GM21825 (cell line): ENCODE results near the gene SPIB.
"Not testable (repeated sequence)": the region's sequence is repeated elsewhere in the genome, so short reads cannot be mapped to it uniquely, and the experiment has no call there.

Experiments used
- ATAC-seq: cut with Tn5 transposase; IDR thresholded peaks from one replicate; pipeline ENCODE4 v1.9.1; 2021; ENCODE audit warnings: mild to moderate bottlenecking, moderate library complexity; ENCODE audit not compliant: unreplicated experiment

SPIB gene

GRCh38 chr19:50465986-50466705 lies 47.4 kb downstream of the SPIB start:
- ATAC-seq = no peak

DNA sequence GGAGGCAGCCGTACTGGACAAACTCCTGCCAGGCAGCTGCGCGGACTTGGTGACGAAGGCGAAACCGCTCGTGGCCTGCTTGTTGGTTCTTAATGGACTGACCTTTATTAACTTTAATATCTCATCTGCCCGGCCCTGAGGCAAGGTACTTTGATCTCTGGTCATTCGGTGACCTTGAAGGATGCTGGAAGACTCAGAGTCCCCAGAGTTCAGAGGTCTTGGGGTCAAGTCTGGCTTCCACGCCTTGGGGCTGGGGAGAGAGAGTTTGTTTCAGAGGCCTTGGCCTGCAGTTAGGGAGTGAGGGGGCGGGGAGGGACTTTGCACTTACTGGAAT lies 47.9 kb downstream of the SPIB start:
- no peak for ATAC-seq

GRCh38 chr19:50467566-50467965 lies 48.8 kb downstream of the SPIB start:
- ATAC-seq = no peak

DNA sequence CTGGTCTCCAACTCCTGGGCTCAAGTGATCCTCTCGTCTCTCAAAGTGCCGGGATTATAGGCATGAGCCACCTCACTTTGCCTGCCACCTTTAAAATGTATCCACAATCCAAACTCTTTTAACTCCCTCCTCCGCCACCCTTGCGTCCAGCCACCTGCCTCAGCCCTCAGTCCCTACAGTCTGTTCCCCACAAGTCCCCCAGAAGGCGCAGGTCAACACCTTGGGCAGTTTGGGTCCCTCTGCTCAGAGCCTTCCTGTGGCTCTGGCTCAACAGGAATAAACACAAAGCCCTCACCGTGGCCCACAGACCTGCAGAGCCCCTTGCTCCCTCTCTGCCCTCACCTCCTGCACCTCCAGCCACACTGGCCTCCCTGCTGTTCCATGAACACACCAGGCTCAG lies 50.1 kb downstream of the SPIB start:
- no peak for ATAC-seq

GRCh38 chr19:50473336-50473735 lies 54.6 kb downstream of the SPIB start:
- not testable (repeated sequence) for ATAC-seq

GRCh38 chr19:50475101-50475568 lies 56.4 kb downstream of the SPIB start:
- no peak for ATAC-seq

DNA sequence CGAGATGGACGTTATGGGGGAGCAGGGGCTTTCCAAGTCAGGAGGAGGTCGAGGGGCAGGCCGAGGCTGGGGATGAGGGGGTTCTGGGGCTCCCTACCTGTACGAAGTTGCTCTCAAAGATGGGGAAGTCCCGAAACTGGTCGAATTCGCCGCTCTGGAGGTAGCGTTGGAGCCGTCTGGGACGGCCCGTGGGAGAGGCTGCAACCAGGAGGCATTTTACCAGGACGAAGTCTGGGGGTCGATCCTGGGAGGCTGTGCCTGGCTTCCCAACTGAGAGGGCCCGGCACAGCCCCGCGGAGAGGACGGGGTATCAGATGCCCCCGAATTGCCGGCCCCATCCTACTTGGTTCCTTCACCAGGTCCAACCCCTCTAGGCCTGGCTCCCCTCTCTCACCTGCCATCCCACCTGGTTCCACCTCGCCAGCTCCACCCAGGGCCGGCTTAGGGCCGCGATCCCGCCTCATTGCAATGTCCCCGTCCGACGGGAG lies 57.0 kb downstream of the SPIB start:
- ATAC-seq = no peak

GRCh38 chr19:50476224-50476906 lies 57.6 kb downstream of the SPIB start, which contains the start of the genes EMC10 and GARIN5A:
Gene EMC10, plus strand, starts transcription at chr19:50476507. Its CDS starts 38 bp downstream, at chr19:50476545.
Gene GARIN5A, minus strand, starts transcription at chr19:50476848. Its CDS starts 460 bp downstream, at chr19:50476388.
- ATAC-seq = peak; percentile 73

GRCh38 chr19:50476907-50477238 lies 58.1 kb downstream of the SPIB start:
- no peak for ATAC-seq

- ATAC-seq = no peak
Observed at GRCh38 chr19:50477751-50478515, 59.2 kb downstream of the SPIB start.

GRCh38 chr19:50478901-50479715 lies 60.4 kb downstream of the SPIB start:
- ATAC-seq = no peak

DNA sequence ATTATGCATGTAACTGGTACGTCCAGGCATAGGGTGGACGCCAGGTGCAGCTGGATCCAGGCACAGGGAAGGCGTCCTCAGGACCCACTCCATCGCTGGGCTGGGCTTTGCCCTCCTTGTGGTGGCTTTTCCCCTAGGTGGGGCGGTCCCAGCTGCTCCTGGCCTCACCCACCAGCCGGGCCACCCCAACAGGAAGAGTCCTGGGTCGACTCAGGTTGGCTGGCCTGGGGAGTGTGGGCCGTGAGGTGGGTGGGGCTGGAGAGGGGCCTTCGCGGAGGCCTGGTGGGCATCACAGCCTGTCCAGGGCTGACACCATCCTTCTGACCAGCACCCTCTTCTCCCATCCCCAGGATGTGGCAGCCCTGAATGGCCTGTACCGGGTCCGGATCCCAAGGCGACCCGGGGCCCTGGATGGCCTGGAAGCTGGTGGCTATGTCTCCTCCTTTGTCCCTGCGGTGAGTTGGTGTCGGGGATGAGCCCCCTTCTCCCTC lies 61.1 kb downstream of the SPIB start:
- no peak for ATAC-seq

- ATAC-seq = no peak
Observed at GRCh38 chr19:50480281-50481111, 61.8 kb downstream of the SPIB start.
